Myocyte (in vitro differentiated cells): ENCODE data around the gene KRT31. TPM values are rescaled to one million over a fixed set of nuclear protein-coding genes. Genes with fewer than 3 reads are reported as not detected.
"Not testable (repeated sequence)": the region's sequence is repeated elsewhere in the genome, so short reads cannot be mapped to it uniquely, and the experiment has no call there.

Experiments
- DNase-seq: peaks from one replicate; pipeline ENCODE4 v3.0.0-alpha.2; 2012; ENCODE audit warnings: low read depth
- polyA plus RNA-seq: library from polyadenylated mRNA; unstranded; fragments of >200 nt; gene quantifications from one replicate; pipeline ENCODE4 v1.2.1, GENCODE V29; 2012; ENCODE audit warnings: missing spikeins
- total RNA-seq: library from RNA; depleted of rRNA; stranded (reverse); fragments of >200 nt; gene quantifications from 2 replicates; pipeline ENCODE4 v1.2.3, GENCODE V29; 2014

Gene KRT31
- total RNA-seq, result 0.52 and 0.86 TPM in 2 replicates
- 0.96 TPM for polyA plus RNA-seq

GRCh38 chr17:41396996-41397660 is at the start of gene KRT31:
Gene KRT31 (minus strand): TSS chr17:41397608. CDS start chr17:41397539, 69 bp downstream.
- DNase-seq, result peak; percentile 77

- no peak for DNase-seq
Observed at GRCh38 chr17:41446806-41447205, 49.4 kb upstream of the KRT31 start.

GRCh38 chr17:41444640-41445039 is 47.2 kb upstream of the KRT31 start:
- no peak for DNase-seq

GRCh38 chr17:41444186-41444585 is 46.8 kb upstream of the KRT31 start:
- DNase-seq, result no peak

GRCh38 chr17:41442739-41443138 is 45.3 kb upstream of the KRT31 start:
- no peak for DNase-seq

- DNase-seq, result no peak
Observed at GRCh38 chr17:41440531-41441033, 43.2 kb upstream of the KRT31 start, which contains the start of gene KRT38. Gene KRT38 (minus strand): TSS chr17:41440983. CDS start chr17:41440921, 62 bp downstream.

GRCh38 chr17:41439375-41439774 is 42.0 kb upstream of the KRT31 start:
- no peak for DNase-seq

- no peak for DNase-seq
Observed at GRCh38 chr17:41437769-41438168, 40.4 kb upstream of the KRT31 start.

GRCh38 chr17:41437254-41437653 is 39.8 kb upstream of the KRT31 start:
- DNase-seq, result no peak

GRCh38 chr17:41434415-41434814 is 37.0 kb upstream of the KRT31 start:
- no peak for DNase-seq

- no peak for DNase-seq
Observed at GRCh38 chr17:41434005-41434404, 36.6 kb upstream of the KRT31 start.

- DNase-seq, result no peak
Observed at GRCh38 chr17:41433586-41433985, 36.2 kb upstream of the KRT31 start.

- not testable (repeated sequence) for DNase-seq
Observed at GRCh38 chr17:41430376-41430775, 33.0 kb upstream of the KRT31 start.

- DNase-seq, result no peak
Observed at GRCh38 chr17:41429667-41430066, 32.3 kb upstream of the KRT31 start.

- DNase-seq, result peak; percentile 47
Observed at GRCh38 chr17:41428591-41429291, 31.3 kb upstream of the KRT31 start.

- DNase-seq, result no peak
Observed at GRCh38 chr17:41424111-41424635, 26.8 kb upstream of the KRT31 start, which contains the start of gene KRT37. Gene KRT37 (minus strand): TSS chr17:41424585. CDS start chr17:41424523, 62 bp downstream.

GRCh38 chr17:41422586-41422985 is 25.2 kb upstream of the KRT31 start:
- DNase-seq, result not testable (repeated sequence)

- no peak for DNase-seq
Observed at GRCh38 chr17:41421617-41422016, 24.2 kb upstream of the KRT31 start.

GRCh38 chr17:41421116-41421515 is 23.7 kb upstream of the KRT31 start:
- DNase-seq, result no peak

GRCh38 chr17:41420134-41420533 is 22.7 kb upstream of the KRT31 start:
- DNase-seq, result no peak

- no peak for DNase-seq
Observed at GRCh38 chr17:41419716-41420115, 22.3 kb upstream of the KRT31 start.
